ENCODE measurements around the gene GRIN2A. TPM values are rescaled to one million over a fixed set of nuclear protein-coding genes. Genes with fewer than 3 reads are reported as not detected.

Gene GRIN2A
- not detected for total RNA-seq

DNA sequence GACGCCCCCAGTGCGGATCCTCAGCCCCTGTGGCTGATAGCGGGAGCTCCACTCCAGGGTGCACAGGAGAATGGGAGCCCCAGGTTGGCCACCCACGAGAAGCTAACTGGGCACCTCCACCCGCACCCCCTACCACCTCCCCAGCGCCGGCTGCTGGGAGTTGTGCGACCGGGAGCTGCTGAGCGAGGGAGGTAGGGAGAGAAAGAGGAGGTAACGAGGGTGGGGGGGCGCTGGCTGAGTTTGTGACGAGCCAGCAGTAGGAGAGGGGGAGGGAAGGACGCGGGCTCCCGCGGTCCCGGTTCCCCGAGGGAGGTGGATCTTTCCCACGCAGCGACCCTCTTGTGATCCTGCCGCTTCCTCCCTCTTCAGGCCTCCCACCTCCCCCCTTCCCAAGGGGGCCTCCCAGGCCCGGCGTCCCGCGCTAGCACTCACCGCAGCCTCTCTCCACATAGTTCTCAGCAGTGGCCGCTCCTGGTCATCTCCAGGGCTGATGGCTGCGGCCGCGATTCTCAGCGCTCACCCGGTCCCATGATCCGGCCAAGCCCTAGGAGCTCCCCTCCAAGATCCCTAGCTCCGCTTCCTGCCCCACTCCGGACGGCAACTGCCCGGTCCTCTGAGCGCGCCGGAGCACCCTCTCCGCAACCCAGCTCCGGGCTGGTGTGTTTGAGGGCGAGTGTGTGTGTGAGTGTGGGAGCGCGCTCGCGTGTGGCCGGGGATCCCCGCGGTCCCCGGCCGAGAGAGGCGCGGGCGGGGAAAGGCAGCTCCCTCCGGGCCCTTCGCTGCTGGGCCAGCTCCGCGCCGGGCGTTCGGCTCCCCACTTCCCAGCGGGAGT, at the start of gene GRIN2A:
TSS of gene GRIN2A (minus strand) at position 207 of the 832 bp plus-strand sequence. CDS start 2,017 bp downstream, outside the sequence.
- Mint-ChIP-seq H3K27ac (no peak within 1 kb of the TSS), H3K9me3 (peaks cover 0 to 3% of the 10 kb centered on the region in 2 donors), H3K36me3 (no peaks in the 10 kb centered on the region)
- ATAC-seq (no peak), DNase-seq (ENCODE audit: low spot score in 2 of 2) (no peak)

- Mint-ChIP-seq H3K27ac (no peak overlapping the region), H3K36me3 (peaks cover 5 to 6% of the 10 kb centered on the region in 2 donors), H3K9me3 (peaks cover 5 to 12% of the 10 kb centered on the region in 2 donors)
- ATAC-seq (no peak), DNase-seq (ENCODE audit: low spot score in 2 of 2) (no peak)
Measured at GRCh38 chr16:10231563-10231962, 49.3 kb upstream of the GRIN2A start.

- ATAC-seq, result no peak
Measured at GRCh38 chr16:10228779-10229178, 46.6 kb upstream of the GRIN2A start.

DNA sequence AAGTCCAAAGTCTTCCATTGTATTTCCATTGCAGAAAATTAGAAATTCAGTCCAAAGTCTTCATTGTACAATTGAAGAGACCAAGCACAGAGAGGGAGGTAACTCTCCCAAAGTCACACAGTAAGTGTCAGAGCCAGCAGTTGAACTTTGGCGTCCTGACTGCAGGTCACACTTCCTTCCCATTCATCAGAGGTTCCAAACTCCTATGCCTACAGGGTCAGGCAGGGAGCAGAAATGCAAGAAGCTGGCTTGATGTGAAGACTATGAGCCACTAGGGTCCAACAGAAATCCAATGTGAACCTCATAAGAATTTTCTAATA, 44.7 kb upstream of the GRIN2A start:
- H3K36me3 Mint-ChIP-seq, result peaks cover 5% of the 10 kb centered on the region in 2 donors
- ATAC-seq, result no peak
- H3K27ac Mint-ChIP-seq, result no peak overlapping the region
- peaks cover 5 to 12% of the 10 kb centered on the region in 2 donors for H3K9me3 Mint-ChIP-seq
- no peak for DNase-seq (ENCODE audit: low spot score in 2 of 2)

More at GRCh38 chr16:10228779-10229178, 46.6 kb upstream of the GRIN2A start:
- no peak overlapping the region for H3K27ac Mint-ChIP-seq
- DNase-seq (ENCODE audit: low spot score in 2 of 2), result no peak
- H3K36me3 Mint-ChIP-seq, result peaks cover 5 to 6% of the 10 kb centered on the region in 2 donors
- peaks cover 5 to 12% of the 10 kb centered on the region in 2 donors for H3K9me3 Mint-ChIP-seq

DNA sequence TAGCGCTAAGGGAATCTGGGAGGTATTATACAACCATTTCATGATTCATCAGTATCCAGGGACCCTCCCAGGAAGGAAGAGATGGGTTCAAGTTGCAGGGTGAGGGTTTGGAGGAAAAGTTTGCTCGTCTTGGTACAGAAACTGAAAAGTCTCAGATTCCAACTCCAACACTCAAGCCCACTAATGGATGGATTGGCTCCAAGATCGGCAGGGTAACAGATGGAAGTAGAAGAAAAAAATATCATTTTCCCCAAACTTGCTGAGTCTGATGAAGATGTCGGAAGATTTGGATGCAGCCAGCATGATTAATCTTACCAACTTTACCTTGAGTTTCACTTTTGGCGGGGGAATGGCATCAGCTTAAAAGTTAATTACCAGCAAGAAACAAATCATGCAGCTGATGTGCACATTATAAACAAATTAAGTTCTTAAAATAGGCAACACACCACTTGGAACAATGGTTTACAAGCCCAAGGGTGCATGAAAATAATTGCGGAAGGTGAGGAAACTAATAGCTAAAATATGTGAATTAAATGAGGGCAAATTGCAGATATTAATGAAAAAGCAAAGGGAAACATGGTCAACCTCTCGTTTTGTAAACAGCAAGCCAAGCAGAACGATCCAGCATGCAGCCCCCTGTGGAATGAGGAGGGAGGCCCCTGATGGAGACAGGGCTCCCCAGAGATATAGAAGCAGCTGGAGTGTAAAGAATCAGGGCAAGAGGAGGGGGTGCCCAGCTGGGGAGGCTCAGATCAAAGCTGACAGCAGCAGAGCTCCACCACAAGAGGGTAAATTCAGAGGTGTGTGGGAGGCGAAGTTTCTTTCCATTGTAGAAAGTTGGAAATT, 44.1 kb upstream of the GRIN2A start:
- H3K27ac Mint-ChIP-seq, result no peak overlapping the region
- DNase-seq (ENCODE audit: low spot score in 2 of 2) (no peak), ATAC-seq (no peak)
- H3K36me3 Mint-ChIP-seq, result peaks cover 0 to 5% of the 10 kb centered on the region in 2 donors
- peaks cover 0 to 8% of the 10 kb centered on the region in 2 donors for H3K9me3 Mint-ChIP-seq

DNA sequence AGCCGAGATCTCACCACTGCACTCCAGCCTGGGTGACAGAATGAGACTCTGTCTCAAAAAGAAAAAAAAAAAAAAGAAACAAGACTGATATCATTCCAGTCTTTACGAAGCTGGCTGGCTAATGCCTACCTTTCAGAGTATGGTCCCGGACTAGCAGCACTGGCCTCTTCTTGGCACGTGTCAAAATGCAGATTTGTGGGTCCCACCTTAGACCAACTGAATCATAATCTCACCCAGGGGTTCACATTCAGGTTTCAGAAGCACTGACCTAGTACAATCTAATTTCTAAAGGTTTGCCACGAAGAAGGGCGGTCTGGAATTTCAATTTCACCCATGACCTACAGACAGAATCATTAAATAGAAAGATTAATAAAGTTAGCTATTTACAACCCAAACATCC, 43.4 kb upstream of the GRIN2A start:
- H3K27ac Mint-ChIP-seq, result no peak overlapping the region
- no peak for ATAC-seq

DNA sequence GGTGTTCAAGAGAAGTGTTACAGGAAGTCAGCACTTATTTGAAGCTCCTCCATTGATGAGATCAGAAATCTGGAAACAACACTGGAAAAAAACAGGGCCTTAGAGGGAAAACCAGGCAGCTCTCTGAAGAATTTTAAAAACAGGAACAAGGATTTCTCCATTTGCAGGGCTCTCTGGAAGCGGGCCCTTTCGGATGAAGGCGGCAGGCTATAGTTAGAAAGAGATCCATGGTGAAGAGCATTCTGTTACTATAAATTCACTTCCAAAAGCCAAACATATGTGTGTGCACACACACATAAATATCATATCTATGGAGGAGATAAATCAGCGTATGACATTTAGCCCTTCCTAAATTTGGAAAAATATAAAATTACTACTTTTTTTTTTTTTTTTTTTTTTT, 42.6 kb upstream of the GRIN2A start:
- Mint-ChIP-seq H3K36me3 (no peaks in the 10 kb centered on the region), H3K27ac (no peak overlapping the region), H3K9me3 (no peaks in the 10 kb centered on the region)
- ATAC-seq (no peak), DNase-seq (ENCODE audit: low spot score in 2 of 2) (no peak)

More for the DNA sequence above, 43.4 kb upstream of the GRIN2A start:
- Mint-ChIP-seq H3K9me3 (peaks cover 0 to 2% of the 10 kb centered on the region in 2 donors), H3K36me3 (no peaks in the 10 kb centered on the region)
- DNase-seq (ENCODE audit: low spot score in 2 of 2), result no peak

GRCh38 chr16:10220942-10221341, 38.7 kb upstream of the GRIN2A start:
- ATAC-seq (no peak), DNase-seq (ENCODE audit: low spot score in 2 of 2) (no peak)
- Mint-ChIP-seq H3K36me3 (no peaks in the 10 kb centered on the region), H3K9me3 (no peaks in the 10 kb centered on the region), H3K27ac (no peak overlapping the region)

DNA sequence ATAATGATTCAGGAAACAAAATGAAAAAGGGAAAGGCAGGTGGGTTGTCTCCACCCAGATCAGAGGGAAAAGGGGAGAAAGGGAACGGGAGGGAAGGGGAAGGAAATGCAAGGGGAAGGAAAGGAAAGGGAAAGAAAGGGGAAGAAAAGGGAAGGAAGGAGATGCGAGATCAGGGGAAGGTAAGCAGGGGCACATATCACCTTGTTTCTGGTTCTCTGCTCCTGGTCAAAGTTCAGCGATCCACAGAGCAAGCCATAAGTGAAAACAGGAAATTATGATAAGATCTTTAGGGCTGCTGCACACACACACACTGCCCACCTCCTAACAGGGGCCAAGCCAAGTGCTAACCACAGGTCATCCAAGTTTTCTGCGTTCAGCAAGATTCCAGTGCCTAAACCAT, 37.5 kb upstream of the GRIN2A start:
- no peaks in the 10 kb centered on the region for H3K9me3 Mint-ChIP-seq
- H3K36me3 Mint-ChIP-seq, result no peaks in the 10 kb centered on the region
- DNase-seq (ENCODE audit: low spot score in 2 of 2), result no peak
- no peak overlapping the region for H3K27ac Mint-ChIP-seq
- ATAC-seq, result no peak

DNA sequence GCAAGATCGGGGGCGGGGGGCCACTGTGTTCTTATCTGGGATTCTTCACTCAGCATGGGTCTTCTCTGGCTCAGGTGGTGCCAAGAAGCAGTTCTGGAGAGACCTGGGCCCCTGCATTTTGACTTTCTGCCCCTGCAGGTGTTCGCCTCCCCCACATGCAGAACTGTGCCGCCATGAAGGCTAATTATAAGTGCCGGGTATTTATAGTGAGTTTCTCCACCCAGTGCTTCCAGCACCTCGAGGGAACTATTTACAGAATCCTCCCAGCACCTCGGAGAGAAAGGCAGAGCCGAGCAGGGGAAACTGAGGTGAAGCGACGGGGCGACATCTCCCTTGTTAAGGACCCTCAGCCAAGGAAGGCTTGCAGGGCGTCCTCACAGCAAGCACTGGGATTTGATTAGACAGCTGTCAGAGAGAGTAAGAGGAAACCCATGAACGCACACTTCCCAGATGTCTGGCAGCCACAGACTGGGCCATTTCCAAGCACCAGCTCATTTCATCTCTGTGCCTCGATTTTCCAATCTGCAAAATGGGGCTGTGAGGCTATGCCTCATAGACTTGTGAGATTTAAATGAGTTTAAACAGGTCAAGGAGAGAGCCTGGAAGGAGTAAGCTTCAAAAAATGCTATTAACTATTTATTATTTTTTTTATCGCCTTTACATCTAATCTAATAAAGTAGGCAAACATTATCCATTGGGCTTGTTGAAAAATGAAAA, 36.4 kb upstream of the GRIN2A start:
- H3K9me3 Mint-ChIP-seq, result no peaks in the 10 kb centered on the region
- H3K27ac Mint-ChIP-seq, result no peak overlapping the region
- H3K36me3 Mint-ChIP-seq, result no peaks in the 10 kb centered on the region
- ATAC-seq (no peak), DNase-seq (ENCODE audit: low spot score in 2 of 2) (no peak)

DNA sequence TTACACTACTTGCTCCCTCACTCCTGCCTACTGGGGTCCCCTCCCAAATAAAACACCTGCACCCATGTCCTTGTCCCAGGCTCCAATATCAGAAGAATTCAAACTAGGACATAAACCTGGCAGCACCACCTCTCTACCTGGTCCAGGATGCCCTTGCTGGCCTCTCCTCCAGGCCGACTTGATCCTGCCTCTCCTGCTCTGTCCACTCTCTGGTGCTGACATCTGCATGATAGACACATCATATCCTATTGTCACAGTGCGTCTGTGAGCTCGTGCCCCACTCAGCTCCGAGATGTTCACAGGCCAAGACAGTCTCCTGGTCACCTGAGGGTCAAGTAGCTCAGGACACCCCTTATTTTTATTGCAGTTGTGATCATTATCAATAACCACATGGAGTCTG, 31.5 kb upstream of the GRIN2A start:
- Mint-ChIP-seq H3K27ac (no peak overlapping the region), H3K9me3 (no peaks in the 10 kb centered on the region), H3K36me3 (no peaks in the 10 kb centered on the region)
- DNase-seq (ENCODE audit: low spot score in 2 of 2) (no peak), ATAC-seq (no peak)

DNA sequence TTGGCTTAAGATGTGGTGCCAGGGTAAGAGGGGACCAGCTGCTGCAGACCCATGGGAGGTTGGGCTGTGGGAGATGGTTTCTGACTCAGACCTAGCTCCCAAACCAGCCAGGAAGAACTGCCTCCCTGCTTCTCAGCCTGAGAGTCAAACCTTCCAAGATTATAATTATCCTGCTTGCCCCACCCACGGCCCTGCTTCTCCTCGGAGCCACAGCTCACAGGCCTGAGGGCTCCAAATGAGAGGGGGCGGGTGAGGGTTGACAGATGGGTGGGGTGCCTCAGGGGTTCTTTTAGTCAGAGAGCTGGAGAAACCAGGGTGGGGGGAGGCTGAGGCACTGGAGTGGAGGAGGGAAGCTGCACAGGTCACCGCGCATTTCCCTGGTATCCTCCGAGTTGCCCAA, 28.7 kb upstream of the GRIN2A start:
- ATAC-seq (no peak), DNase-seq (ENCODE audit: low spot score in 2 of 2) (no peak)
- Mint-ChIP-seq H3K9me3 (no peaks in the 10 kb centered on the region), H3K36me3 (no peaks in the 10 kb centered on the region), H3K27ac (no peak overlapping the region)

DNA sequence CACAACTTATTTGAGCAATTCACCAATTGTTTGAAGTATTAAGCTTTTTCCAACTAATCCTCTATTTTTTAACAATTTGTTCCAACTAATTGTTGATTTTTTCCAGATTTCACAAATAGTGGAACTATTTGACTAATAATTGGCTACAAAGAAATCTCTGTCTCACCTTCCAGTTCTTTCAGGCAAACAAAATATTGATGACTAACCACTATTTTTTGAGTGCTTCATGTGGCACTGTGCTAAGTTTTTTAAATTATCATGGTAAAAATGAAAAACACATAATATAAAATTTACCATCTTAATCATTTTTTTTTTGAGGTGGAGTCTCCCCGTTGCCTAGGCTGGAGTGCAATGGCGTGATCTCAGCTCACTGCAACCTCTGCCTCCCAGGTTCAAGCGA, 24.6 kb upstream of the GRIN2A start:
- no peak overlapping the region for H3K27ac Mint-ChIP-seq
- ATAC-seq (no peak), DNase-seq (ENCODE audit: low spot score in 2 of 2) (no peak)
- no peaks in the 10 kb centered on the region for H3K9me3 Mint-ChIP-seq
- no peaks in the 10 kb centered on the region for H3K36me3 Mint-ChIP-seq

GRCh38 chr16:10206215-10206614, 24.0 kb upstream of the GRIN2A start:
- H3K27ac Mint-ChIP-seq, result no peak overlapping the region
- ATAC-seq (peak; percentile 69 to 91), DNase-seq (ENCODE audit: low spot score in 2 of 2) (no peak)
- H3K9me3 Mint-ChIP-seq, result no peaks in the 10 kb centered on the region
- H3K36me3 Mint-ChIP-seq, result no peaks in the 10 kb centered on the region

GRCh38 chr16:10205688-10206087, 23.5 kb upstream of the GRIN2A start:
- H3K36me3 Mint-ChIP-seq, result no peaks in the 10 kb centered on the region
- no peaks in the 10 kb centered on the region for H3K9me3 Mint-ChIP-seq
- H3K27ac Mint-ChIP-seq, result no peak overlapping the region
- ATAC-seq, result peak; percentile 54 to 72
- no peak for DNase-seq (ENCODE audit: low spot score in 2 of 2)

- DNase-seq (ENCODE audit: low spot score in 2 of 2) (no peak), ATAC-seq (no peak)
- H3K9me3 Mint-ChIP-seq, result no peaks in the 10 kb centered on the region
- H3K27ac Mint-ChIP-seq, result no peak overlapping the region
- no peaks in the 10 kb centered on the region for H3K36me3 Mint-ChIP-seq
Measured at GRCh38 chr16:10202649-10203048, 20.4 kb upstream of the GRIN2A start.
